GM18861 (cell line): ENCODE measurements around the gene LEAP2.
A peak's percentile ranks its signal among the peaks of the same experiment; 100 is the strongest.
"Not testable (repeated sequence)": the region's sequence is repeated elsewhere in the genome, so short reads cannot be mapped to it uniquely, and the experiment has no call there.

Source experiments
- ATAC-seq: cut with Tn5 transposase; IDR thresholded peaks from one replicate; pipeline ENCODE4 v1.9.1; 2021; ENCODE audit not compliant: unreplicated experiment

The LEAP2 gene

DNA sequence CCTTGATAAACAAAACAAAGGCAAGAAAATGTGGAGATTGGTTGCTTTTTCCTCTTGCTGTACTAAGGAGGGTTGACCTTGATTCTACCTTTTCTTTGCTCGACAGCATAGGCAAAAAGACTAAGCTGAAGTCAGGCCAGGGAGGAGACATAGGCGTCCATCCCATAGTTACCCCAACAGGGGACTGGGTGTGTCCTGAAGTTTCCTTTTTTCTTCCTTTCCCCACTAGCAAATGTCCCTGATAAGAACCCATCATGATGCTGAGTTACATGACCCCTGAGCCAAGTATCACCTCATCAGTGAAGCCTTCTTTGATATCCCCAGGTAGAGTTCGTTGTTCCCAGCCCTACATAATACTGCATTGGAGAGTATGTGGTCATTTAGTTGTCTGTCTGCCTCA lies 33.2 kb upstream of the LEAP2 start:
- no peak for ATAC-seq

DNA sequence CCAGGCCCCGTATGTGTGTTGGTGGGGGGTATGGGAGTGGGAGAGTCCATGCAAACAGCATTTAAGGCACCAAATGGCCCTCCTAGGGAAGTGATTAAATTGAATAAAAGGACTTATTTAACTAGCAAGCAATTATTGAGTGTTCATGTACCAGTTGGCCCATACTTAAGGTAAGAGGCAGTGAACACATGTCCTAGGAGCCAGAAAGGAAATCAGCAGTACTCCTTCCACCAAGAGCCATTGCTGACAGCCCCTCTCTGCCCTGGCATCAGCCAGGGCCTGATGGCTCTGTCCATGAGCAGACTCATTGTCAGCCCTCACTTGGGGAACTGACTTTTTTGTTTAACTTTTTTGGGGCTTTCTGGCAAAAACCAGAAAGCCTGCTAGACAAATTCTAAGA lies 32.6 kb upstream of the LEAP2 start:
- no peak for ATAC-seq

DNA sequence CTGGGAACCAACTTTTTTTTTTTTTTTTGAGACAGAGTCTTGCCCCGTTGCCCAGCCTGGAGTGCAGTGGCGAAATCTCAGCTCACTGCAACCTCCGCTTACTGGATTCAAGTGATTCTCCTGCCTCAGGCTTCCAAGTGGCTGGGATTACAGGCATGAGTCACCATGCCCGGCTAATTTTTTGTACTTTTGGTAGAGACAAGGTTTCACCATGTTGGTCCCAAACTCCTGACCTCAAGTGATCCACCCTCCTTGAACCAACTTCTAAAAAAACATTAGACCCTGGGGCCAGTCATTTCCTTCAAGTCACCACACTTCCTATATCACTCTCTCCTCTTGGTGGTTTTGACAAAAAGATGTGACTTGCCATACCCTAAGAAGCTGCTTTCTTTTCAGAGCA lies 32.2 kb upstream of the LEAP2 start:
- ATAC-seq = no peak

DNA sequence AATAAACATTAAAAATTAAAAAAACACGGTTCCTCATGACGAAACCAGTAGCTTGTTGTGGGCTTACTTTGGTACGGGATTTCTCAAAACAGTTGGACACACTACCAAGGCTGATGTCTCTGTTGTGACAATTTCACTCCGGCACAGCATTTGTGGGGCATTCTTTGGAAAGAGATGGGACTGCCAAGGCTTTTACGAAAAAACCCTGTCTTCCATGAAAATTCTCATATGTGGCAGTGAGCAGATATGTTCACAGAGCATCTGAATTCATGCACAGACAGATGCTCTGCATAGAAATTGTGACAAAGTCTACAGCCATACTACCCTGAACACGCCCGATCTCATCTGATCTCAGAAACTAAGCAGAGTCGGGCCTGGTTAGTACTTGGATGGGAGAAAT lies 25.2 kb upstream of the LEAP2 start:
- no peak for ATAC-seq

DNA sequence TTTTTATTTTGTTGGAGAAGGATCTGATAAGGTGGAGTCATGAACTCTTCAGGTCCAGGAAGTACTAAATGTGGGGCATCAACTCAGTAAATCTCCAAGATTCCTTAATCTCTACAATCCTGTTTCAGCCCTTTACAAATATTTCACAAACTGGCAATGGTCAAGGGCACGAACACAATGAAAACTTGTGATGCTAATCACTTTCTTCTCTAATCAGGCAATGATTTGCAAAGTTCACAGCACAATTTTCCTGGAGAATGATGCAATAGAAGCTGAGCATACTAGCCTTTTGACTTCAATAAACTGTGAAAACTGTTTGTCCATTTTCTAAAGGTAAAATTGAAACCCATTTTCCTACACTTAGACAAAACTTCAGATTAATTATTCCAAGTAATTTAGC lies 24.1 kb upstream of the LEAP2 start:
- no peak for ATAC-seq

DNA sequence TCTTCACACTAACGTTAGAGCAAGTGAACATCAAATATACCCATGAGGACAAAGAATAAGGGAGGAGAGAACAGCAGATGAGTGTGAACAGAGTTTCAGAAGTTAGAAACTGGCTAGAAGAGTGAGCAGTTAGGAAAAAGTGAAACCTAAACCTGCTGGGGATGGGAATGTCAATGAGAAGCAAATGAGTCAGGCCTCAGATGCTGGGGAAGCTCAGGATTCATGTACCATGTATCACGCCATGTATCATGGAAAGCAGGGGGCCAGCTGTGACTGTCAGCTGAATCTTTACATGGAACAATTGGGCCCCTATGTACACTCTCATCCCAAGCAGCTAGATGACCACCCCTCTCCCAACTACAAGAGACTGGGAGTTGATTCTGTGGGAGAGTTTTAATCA lies 23.4 kb upstream of the LEAP2 start:
- ATAC-seq = no peak

DNA sequence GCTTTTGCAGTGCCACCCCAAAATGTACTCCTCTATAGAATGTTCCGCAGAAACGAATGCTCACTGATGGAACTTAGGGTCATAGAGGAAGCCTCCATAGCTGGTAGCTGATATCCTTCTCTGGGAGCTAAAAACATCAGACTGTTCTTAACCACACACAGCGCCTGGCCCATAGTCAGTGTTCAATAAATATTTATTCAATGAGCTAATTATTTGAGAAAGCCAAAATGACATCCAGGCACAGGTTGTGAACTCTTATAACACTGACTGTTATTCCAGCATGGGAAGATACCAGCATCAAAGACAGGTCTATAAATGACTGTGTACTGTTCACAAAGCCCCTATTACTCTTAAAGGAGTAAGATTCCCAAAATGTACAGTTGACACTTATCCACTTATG lies 20.1 kb upstream of the LEAP2 start:
- no peak for ATAC-seq

DNA sequence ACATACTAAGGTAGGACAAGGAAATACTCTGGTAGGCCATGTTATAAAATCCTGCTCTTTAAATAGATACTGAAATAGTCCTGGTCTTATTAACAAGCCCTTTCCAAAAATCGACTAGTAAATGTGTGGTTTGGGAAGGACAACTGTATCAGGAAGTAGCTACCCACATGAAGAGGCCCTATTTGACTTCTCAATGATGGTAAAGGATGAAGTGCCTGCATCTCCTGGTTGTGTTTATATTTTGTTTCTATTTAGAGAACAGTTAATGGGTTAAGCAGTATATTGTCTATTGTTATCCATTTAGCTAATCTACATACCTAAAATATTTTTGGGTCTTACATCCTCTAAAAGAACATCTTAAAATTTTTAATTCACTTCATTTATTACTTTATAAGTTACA lies 19.7 kb upstream of the LEAP2 start:
- no peak for ATAC-seq

DNA sequence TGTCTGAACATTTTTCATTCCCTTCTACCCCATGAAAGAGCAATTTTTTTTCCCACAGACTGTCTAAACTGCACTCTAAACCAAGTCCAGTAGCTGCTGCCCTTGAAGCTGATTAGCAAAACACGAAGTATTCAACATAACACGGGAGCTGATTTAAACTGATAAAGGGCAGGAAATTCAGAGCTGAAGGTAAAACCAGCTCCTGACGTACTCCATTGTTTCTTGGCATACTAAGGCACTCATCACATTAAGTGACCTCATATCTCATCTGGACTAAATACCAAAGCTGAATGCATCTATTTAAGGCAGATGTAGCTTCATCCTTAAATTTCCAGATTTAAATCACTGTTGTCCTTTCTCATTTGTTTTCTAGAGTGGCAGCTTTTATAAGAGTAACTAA lies 19.2 kb upstream of the LEAP2 start:
- ATAC-seq = no peak

DNA sequence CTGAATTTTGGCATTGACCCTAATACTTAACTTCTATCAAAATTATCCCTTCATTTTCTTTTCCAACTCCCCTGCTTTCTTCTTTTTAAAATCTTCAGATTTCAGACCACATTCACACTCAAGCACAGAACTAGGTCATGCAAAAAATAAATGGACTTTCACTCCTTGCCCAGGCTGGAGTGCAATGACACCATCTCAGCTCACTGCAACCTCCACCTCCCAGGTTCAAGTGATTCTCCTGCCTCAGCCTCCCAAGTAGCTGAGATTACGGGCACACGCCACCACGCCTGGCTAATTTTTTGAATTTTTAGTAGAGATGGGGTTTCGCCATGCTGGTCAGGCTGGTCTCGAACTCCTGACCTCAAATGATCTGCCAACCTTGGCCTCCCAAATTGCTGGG lies 18.5 kb upstream of the LEAP2 start:
- not testable (repeated sequence) for ATAC-seq

DNA sequence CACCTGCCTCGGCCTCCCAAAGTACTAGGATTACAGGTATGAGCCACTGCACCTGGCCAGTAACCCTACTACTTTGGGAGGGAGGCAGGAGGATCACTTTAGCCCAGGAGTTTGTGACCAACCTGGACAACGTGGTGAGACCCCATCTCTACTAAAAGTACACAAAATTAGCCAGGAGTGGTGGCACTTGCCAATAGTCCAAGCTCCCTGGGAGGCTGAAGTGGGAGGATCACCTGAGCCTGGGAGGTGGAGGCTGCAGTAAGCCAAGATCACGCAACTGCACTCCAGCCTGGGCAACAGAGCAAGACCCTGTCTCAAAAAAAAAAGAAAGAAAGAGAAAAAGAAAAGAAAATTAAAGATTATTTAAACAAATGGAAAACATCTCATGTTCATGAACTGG lies 17.5 kb upstream of the LEAP2 start:
- ATAC-seq = no peak

DNA sequence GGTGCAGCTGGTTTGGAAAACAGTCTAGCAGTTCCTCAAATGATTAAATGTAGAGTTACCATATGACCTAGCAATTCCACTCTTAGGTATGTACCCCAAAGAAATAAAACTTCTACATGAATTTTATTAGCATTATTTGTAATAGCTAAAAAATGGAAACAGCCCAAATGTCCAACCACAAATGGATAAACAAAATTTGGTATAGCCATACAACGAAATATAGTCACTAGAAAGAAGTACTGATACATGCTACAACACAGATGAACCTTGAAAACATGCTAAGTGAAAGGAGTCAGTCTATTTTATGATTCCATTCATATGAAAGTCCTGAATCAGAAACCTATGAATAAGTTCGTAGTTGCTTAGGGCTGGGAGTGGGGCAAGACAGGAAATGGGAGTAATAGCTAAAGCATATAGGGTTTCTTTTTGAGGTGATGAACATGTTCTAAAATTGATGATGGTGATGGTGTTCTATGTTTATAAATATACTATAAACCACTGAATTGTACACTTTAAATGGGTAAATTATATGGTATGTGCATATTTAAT lies 13.5 kb upstream of the LEAP2 start:
- no peak for ATAC-seq

DNA sequence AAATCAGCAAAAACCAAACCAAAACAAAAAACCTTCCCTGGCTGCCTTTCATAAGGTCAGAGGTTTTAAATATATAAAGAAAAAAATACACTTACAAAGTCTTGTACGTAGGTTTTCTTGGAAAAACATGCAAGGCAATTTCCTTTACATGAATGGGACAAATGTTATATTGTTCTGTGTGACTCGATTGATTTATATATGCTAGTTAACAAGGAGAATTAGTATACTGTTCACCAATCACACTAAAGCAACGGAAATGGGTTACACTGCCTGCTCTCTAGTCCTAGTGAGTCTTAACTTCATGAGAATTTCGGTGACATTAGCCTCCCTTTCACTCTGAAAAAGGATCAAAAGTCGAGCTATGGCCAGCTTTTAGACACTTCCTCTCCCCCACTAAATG lies 12.7 kb upstream of the LEAP2 start:
- no peak for ATAC-seq

DNA sequence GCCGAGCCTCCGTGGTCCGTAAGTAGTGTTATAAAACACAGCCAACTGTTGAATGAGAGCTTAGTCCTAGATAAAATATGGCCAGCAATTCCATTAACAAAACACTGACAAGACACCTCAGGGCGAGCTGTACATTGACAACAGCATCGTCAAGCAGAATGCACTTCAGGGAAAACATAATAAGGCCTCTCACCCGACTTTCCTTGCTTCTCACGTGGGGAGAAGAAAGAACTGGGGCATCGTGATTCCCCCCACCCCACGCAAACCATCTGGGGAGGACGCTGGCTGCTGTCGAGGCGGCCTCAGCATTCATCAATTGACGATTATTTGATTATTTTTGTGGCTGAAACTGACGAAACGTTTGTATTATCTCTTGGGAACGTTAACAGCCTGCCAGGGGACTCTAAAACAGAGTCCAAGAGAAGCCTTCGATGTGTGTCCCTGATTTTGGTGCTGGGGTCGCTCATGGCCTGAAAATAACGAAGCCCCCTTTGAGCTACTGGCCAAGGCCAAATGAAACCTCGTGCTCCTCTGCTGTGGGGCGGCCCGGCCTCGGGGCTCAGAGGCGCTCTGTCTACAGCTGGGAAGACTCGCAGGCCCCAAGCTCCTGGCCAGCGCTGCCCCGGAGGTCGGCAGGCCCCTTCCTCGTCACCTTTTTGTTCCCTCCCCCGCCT lies 7.7 kb upstream of the LEAP2 start:
- peak; percentile 8 for ATAC-seq

DNA sequence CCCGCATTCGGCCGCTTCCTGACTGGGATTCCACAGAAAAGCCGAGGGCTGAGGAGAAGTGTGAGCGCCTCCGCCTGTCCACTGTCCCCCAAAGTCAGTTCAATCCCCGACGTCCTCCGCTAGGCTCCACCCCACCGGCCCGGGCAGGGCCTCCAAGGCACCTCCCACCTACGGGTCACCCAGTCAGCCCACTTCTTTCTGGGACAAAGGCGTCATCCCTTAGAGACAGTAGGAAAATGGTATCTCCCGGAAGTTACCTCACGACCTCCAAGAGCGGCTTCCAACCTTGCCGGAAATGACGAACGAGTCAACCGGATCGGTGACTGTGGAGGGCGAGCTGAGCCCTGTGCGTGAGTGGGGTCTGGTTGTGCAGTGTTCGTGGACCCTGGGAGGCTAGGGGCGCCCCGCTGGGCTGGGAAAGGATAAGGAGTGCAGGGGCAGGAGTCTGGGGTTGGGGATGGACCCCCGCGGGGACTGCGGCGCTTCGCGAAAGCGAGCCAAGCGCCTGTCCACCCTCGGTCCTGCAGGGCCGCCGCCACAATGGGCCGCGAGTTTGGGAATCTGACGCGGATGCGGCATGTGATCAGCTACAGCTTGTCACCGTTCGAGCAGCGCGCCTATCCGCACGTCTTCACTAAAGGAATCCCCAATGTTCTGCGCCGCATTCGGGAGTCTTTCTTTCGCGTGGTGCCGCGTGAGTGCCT lies 7.0 kb upstream of the LEAP2 start, which contains the start of the genes GDF9 and UQCRQ:
Gene GDF9 (minus strand): TSS at position 128 of the 704 bp plus-strand sequence. CDS start 1,936 bp downstream, outside the sequence.
Gene UQCRQ (plus strand): TSS at position 301 of the 704 bp plus-strand sequence. CDS start 240 bp downstream, at position 541.
- peak; percentile 99 for ATAC-seq

DNA sequence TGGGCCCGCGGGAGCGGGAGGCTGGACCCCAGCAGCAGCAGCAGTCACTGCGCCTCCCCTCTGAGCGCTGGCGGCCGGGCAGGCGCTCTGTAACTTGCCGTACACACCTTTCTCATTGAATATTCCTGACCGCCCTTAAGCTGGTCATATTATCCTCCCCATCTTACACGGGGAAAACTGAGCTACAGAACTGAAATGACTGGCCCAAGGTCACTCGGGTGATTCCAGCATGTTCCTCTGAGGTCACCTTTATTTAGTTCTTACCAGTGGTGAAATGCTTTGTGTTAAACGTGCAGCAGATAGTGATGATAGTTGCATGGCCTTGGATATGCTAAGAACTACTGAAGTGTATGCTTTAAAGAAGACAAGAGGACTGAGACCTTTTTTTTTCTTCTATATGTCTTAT lies 6.4 kb upstream of the LEAP2 start:
- no peak for ATAC-seq

DNA sequence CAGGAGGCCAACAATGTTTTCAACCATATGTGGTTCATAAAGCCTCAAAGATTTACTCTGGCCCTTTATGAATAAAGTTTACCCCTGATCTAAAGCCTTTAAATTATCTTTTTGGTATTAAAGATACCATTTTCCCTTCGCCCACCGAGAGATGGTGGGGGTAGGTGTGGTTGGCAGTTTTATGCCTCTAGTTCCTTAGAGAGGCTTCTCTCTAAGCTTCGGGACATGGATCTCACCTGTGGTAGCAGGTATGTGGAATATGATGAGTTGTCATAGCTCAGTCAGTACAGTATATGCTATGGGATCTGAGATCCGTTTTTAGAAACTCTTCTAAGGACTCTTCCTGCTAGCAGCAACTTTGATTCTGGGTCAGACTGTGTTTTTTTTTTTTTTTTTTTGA lies 4.7 kb upstream of the LEAP2 start:
- no peak for ATAC-seq

DNA sequence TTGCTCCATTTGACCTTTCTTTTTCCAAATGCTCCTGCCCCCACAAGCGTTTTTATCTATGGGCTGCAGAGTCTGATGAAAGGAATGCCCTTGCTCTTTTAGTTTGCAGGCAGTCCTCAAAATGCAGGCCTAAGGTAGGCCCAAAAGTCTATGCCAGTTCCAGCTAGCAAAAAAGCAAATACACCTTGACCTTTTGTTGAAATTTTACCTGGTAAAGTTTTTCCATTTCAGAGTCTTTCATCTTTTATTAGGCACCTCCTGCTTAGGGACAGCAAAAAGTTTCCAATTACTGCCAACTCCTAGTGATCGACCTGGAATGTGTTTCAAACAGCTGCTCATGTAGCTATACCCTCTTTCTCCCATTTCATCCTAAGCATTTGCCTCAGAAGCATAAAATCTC lies 2.7 kb upstream of the LEAP2 start:
- ATAC-seq = no peak

DNA sequence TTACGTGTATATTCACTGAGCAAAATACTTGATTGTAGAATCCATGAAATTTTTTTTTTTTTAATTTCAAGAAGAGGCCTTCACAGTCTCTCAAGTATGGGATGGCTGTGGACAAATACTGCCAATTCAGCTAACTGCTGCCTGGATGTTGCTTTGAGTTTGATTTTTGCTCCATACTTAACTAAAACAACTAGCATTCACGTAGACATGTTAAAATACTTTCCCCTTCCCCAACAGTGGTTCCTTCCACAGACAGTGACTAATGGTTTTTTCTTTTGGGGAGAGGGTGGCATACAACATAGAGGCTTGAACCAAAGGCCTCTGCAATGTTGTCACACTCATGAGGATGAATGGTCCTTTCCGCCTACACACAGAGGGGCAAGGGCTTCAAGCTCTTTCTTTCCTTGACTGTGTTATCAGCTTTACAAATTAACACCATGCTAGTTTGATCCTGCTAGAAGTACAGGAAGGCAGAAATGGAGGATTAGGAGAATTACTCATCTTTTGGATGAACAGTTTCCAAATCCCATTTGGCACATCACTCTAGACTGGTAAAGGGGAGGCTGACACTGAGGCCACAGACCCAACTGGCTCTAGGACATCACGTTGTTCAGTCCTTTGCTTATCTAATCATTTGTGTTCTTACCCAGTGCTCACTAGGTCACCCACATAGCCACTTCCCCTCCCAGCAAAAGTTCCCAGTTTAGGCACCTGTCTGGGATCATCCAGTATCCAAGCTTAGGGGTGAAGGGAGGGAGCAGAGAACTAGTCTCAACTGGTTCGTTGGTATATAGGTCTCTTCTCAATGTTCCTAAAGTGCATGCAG lies 1.8 kb upstream of the LEAP2 start:
- ATAC-seq = no peak

DNA sequence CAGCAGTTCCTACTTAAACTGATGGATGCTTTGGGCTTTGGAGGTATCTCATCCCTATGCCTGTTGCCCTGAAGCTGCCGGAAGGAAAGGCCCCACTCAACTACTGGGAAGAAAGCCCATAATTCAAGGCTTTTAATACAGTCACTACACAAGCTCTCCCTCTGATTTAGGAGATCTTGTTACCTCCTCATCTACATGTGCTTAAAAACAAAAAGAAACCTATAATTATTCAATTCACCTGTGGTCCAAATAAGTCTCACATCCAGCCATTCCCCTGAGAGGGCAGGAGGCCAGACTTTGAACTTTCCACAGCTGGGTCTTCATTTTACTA lies 715 bp upstream of the LEAP2 start:
- ATAC-seq = no peak

DNA sequence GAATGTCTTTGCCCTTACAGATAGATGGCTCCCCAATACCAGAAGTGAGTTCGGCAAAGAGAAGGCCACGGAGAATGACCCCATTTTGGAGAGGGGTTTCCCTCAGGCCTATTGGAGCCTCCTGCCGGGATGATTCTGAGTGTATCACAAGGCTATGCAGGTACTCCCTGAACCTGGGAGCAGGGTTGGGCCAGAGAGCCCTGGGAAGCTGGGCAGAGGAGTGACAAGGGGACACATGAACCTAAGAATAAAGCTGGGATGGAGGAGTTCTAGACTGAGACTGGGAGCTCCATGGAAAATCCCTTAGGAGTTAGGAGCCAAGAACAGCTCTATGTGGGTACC lies 433 bp downstream of the LEAP2 start:
- no peak for ATAC-seq
